Lung (tissue), 12 donors: Measurements from ENCODE around the gene CUL2. TPM values are rescaled to one million over a fixed set of nuclear protein-coding genes. Genes with fewer than 3 reads are reported as not detected.

Source experiments
- ATAC-seq: fragments of 200-7000 bp; cut with Tn5 transposase; one replicate; pipeline ENCODE4 v1.9.1; 2020; ENCODE audit warnings: moderate number of reproducible peaks; ENCODE audit not compliant: insufficient read depth, low FRiP score
- DNase-seq, 3 donors: peaks; one replicate each; pipeline ENCODE4 v3.0.0-alpha.2; 2013 to 2017
- H3K27ac ChIP-seq, 2 donors: one replicate each; pipeline ENCODE4 v1.5.1; 2013; ENCODE audit warnings: mild to moderate bottlenecking in 2 of 2, moderate library complexity in 2 of 2, control low read depth in 1 of 2, inconsistent platforms in 1 of 2, low read depth in 1 of 2, low read length in 1 of 2
- H3K27me3 ChIP-seq, 3 donors: one replicate each; pipeline ENCODE4 v1.5.1; 2013; ENCODE audit warnings: low read length in 2 of 3; ENCODE audit not compliant: control insufficient read depth in 3 of 3, insufficient read depth in 3 of 3
- H3K36me3 ChIP-seq, 4 donors: one replicate each; pipeline ENCODE4 v1.5.1; 2013; ENCODE audit warnings: low read length in 4 of 4, mild to moderate bottlenecking in 1 of 4, moderate library complexity in 1 of 4; ENCODE audit not compliant: control insufficient read depth in 4 of 4, insufficient read depth in 4 of 4
- H3K4me1 ChIP-seq, 5 donors: one replicate each; pipeline ENCODE4 v1.5.1; 2013; ENCODE audit warnings: low read length in 5 of 5, mild to moderate bottlenecking in 2 of 5, moderate library complexity in 1 of 5; ENCODE audit not compliant: control insufficient read depth in 5 of 5, insufficient read depth in 5 of 5
- H3K4me3 ChIP-seq: one replicate; pipeline ENCODE4 v1.5.1; 2013; ENCODE audit warnings: mild to moderate bottlenecking, control low read depth, moderate library complexity
- H3K9ac ChIP-seq, 2 donors: one replicate each; pipeline ENCODE4 v1.5.1; 2013; ENCODE audit warnings: low read length in 2 of 2, control low read depth in 1 of 2; ENCODE audit not compliant: insufficient read depth in 1 of 2
- H3K9me3 ChIP-seq, 4 donors: one replicate each; pipeline ENCODE4 v1.5.1; 2013; ENCODE audit warnings: low read length in 3 of 4, mild to moderate bottlenecking in 1 of 4, moderate library complexity in 1 of 4; ENCODE audit not compliant: control insufficient read depth in 4 of 4, insufficient read depth in 3 of 4
- CTCF ChIP-seq: IDR thresholded peaks from 2 replicates; pipeline ENCODE4 v1.5.1; 2012; ENCODE audit warnings: mild to moderate bottlenecking; ENCODE audit errors: control extremely low read depth, extremely low read depth
- WGBS, 2 donors: extraction: QIAGEN DNeasy Blood & Tissue Kit; methylation state at CpG; one replicate each; pipeline ENCODE4 v1.1.7; 2013; 5-methylcytosine and 5-hydroxymethylcytosine counted together
- polyA plus RNA-seq, 2 donors: library from polyadenylated mRNA; stranded (reverse); fragments of 200-250 nt; gene quantifications; one replicate each; pipeline ENCODE4 v1.2.1, GENCODE V29; 2013
- total RNA-seq, 2 donors: library from RNA; depleted of rRNA in 1 of 2; stranded (reverse); fragments of >200 nt in 1 of 2; gene quantifications; one replicate each; pipeline ENCODE4 v1.2.1, GENCODE V29; 2014 to 2021
- donor health status: control.
- donor health status: control.
- donor health status: Bipolar disorder and iron deficiency.
- donor health status: healthy.
- donor health status: DM: yes; HTN: yes; CAD: no.

Gene CUL2
- total and polyA plus RNA-seq, 4 donors, result 7.7 to 30.8 (median 17.6) TPM

- Histone ChIP-seq H3K4me1 (no peaks in the 10 kb centered on the region), H3K9me3 (no peaks in the 10 kb centered on the region), H3K9ac (no peak overlapping the region), H3K27me3 (no peaks in the 10 kb centered on the region), H3K36me3 (peaks cover 11 to 29% (median 23%) of the 10 kb centered on the region in 4 donors), H3K27ac (no peak overlapping the region), H3K4me3 (no peak overlapping the region)
- ATAC-seq (no peak), DNase-seq (peak in 2 of 3 donors; percentile 61 to 66)
- no peak for TF ChIP-seq CTCF
These were observed 62.6 kb downstream of the CUL2 start for GRCh38 chr10:35027567-35027966.

GRCh38 chr10:35025916-35026315, 64.2 kb downstream of the CUL2 start:
- DNase-seq (no peak), ATAC-seq (no peak)
- no peak for TF ChIP-seq CTCF
- Histone ChIP-seq H3K36me3 (peaks cover 10 to 23% (median 21%) of the 10 kb centered on the region in 4 donors), H3K27ac (no peak overlapping the region), H3K9me3 (no peaks in the 10 kb centered on the region), H3K9ac (no peak overlapping the region), H3K4me3 (no peak overlapping the region), H3K27me3 (no peaks in the 10 kb centered on the region), H3K4me1 (no peaks in the 10 kb centered on the region)

GRCh38 chr10:35020481-35020880, 69.7 kb downstream of the CUL2 start:
- no peak overlapping the region for H3K9ac ChIP-seq
- H3K27ac ChIP-seq, result no peak overlapping the region
- no peak for ATAC-seq
- 64 to 70% methylated on average over 2 of the region's 2 CpGs for WGBS, 2 donors
- TF ChIP-seq CTCF, result no peak
- DNase-seq, result no peak
- H3K4me1 ChIP-seq, result peaks cover 0 to 7% (median 4%) of the 10 kb centered on the region in 5 donors
- H3K27me3 ChIP-seq, result no peaks in the 10 kb centered on the region
- no peaks in the 10 kb centered on the region for H3K9me3 ChIP-seq
- peaks cover 0 to 10% (median 6%) of the 10 kb centered on the region in 4 donors for H3K36me3 ChIP-seq
- H3K4me3 ChIP-seq, result no peak overlapping the region
